Mesendoderm (in vitro differentiated cells): ENCODE results near the gene ESRRA.

Experiments used
- DNase-seq: peaks from one replicate; pipeline ENCODE4 v3.0.0; 2013
- H2AK5ac ChIP-seq: 2 replicates; pipeline ENCODE4 v1.6.1; 2013; ENCODE audit warnings: low read length, inconsistent platforms
- H2BK120ac ChIP-seq: 2 replicates; pipeline ENCODE4 v1.6.1; 2013; ENCODE audit warnings: low read depth, mild to moderate bottlenecking, low read length, moderate library complexity, mixed read lengths
- H2BK15ac ChIP-seq: replicated peaks from 2 replicates; pipeline ENCODE4 v1.6.1; 2013; ENCODE audit warnings: low read depth, mild to moderate bottlenecking, moderate library complexity
- H2BK5ac ChIP-seq: 2 replicates; pipeline ENCODE4 v1.6.1; 2013; ENCODE audit warnings: low read length, inconsistent platforms
- H3K18ac ChIP-seq: 2 replicates; pipeline ENCODE4 v1.6.1; 2013; ENCODE audit warnings: mild to moderate bottlenecking, low read length, mixed read lengths
- H3K23ac ChIP-seq: one replicate; pipeline ENCODE4 v1.6.1; 2013; ENCODE audit warnings: low read length
- H3K27ac ChIP-seq: 2 replicates; pipeline ENCODE4 v1.5.1; 2013; ENCODE audit warnings: low read depth, mild to moderate bottlenecking, inconsistent platforms, low read length, moderate library complexity
- H3K27me3 ChIP-seq: 2 replicates; pipeline ENCODE4 v1.6.1; 2013; ENCODE audit warnings: low read length, control low read depth, mild to moderate bottlenecking, inconsistent platforms; ENCODE audit not compliant: insufficient read depth, poor library complexity
- H3K36me3 ChIP-seq: 2 replicates; pipeline ENCODE4 v1.6.1; 2013; ENCODE audit warnings: low read length, inconsistent platforms; ENCODE audit not compliant: control insufficient read depth, insufficient read depth
- H3K4ac ChIP-seq: one replicate; pipeline ENCODE4 v1.6.1; 2013; ENCODE audit warnings: low read depth, mild to moderate bottlenecking, low read length, moderate library complexity
- H3K4me1 ChIP-seq: 2 replicates; pipeline ENCODE4 v1.6.1; 2013; ENCODE audit warnings: low read depth, low read length, inconsistent platforms; ENCODE audit not compliant: control insufficient read depth
- H3K4me2 ChIP-seq: 2 replicates; pipeline ENCODE4 v1.6.1; 2013; ENCODE audit warnings: low read length
- H3K4me3 ChIP-seq: 2 replicates; pipeline ENCODE4 v1.5.1; 2013; ENCODE audit warnings: mild to moderate bottlenecking, low read length
- H3K56ac ChIP-seq: one replicate; pipeline ENCODE4 v1.6.1; 2013; ENCODE audit warnings: low read length
- H3K79me1 ChIP-seq: 2 replicates; pipeline ENCODE4 v1.6.1; 2013; ENCODE audit warnings: low read length, inconsistent platforms
- H3K79me2 ChIP-seq: 2 replicates; pipeline ENCODE4 v1.6.1; 2013; ENCODE audit warnings: mild to moderate bottlenecking, low read length; ENCODE audit not compliant: control insufficient read depth, insufficient read depth
- H3K9ac ChIP-seq: 2 replicates; pipeline ENCODE4 v1.6.1; 2013; ENCODE audit warnings: low read length, inconsistent platforms
- H4K5ac ChIP-seq: one replicate; pipeline ENCODE4 v1.6.1; 2013; ENCODE audit warnings: low read length
- H4K8ac ChIP-seq: one replicate; pipeline ENCODE4 v1.6.1; 2013; ENCODE audit warnings: low read depth, mild to moderate bottlenecking, control low read depth, low read length, moderate library complexity
- WGBS: extraction: QIAGEN DNeasy Blood & Tissue Kit; methylation state at CpG from one replicate; pipeline ENCODE4 v1.1.7; 2013; ENCODE audit warnings: low lambda C conversion rate, missing lambda C conversion rate; ENCODE audit not compliant: insufficient coverage; ENCODE audit errors: extremely low coverage; 5-methylcytosine and 5-hydroxymethylcytosine counted together

The ESRRA gene

GRCh38 chr11:64348383-64349024 lies 43.2 kb downstream of the ESRRA start:
- WGBS, result no CpG with 5 or more reads among the region's 14 CpGs

GRCh38 chr11:64349025-64349387 lies 43.7 kb downstream of the ESRRA start:
- no peak overlapping the region for H2BK5ac ChIP-seq
- no peak for DNase-seq
- H3K4me3 ChIP-seq, result no peak overlapping the region
- no peak overlapping the region for H2BK15ac ChIP-seq
- no peak overlapping the region for H2BK120ac ChIP-seq
- H3K79me2 ChIP-seq, result no peaks in the 10 kb centered on the region
- no peak overlapping the region for H4K5ac ChIP-seq
- H3K4me1 ChIP-seq, result no peaks in the 10 kb centered on the region
- no peak overlapping the region for H2AK5ac ChIP-seq
- H4K8ac ChIP-seq, result no peak overlapping the region
- H3K9ac ChIP-seq, result no peak overlapping the region
- no peak overlapping the region for H3K23ac ChIP-seq
- H3K27ac ChIP-seq, result no peak overlapping the region
- no peaks in the 10 kb centered on the region for H3K36me3 ChIP-seq
- no peak overlapping the region for H3K4ac ChIP-seq
- H3K27me3 ChIP-seq, result no peaks in the 10 kb centered on the region
- no peak overlapping the region for H3K18ac ChIP-seq
- no peak overlapping the region for H3K4me2 ChIP-seq
- no peak overlapping the region for H3K56ac ChIP-seq
- no peaks in the 10 kb centered on the region for H3K79me1 ChIP-seq
- WGBS, result no CpG with 5 or more reads among the region's 7 CpGs

More at GRCh38 chr11:64348383-64349024, 43.2 kb downstream of the ESRRA start:
- H3K79me1 ChIP-seq, result no peaks in the 10 kb centered on the region
- H3K79me2 ChIP-seq, result no peaks in the 10 kb centered on the region
- H3K9ac ChIP-seq, result no peak overlapping the region
- H3K4ac ChIP-seq, result no peak overlapping the region
- no peak overlapping the region for H4K8ac ChIP-seq
- no peak overlapping the region for H2BK15ac ChIP-seq
- H2BK120ac ChIP-seq, result no peak overlapping the region
- H3K36me3 ChIP-seq, result no peaks in the 10 kb centered on the region
- H3K56ac ChIP-seq, result no peak overlapping the region
- no peak overlapping the region for H3K4me3 ChIP-seq
- H2BK5ac ChIP-seq, result no peak overlapping the region
- no peak overlapping the region for H3K18ac ChIP-seq
- no peak overlapping the region for H3K23ac ChIP-seq
- no peak overlapping the region for H3K27ac ChIP-seq
- H3K27me3 ChIP-seq, result no peaks in the 10 kb centered on the region
- H3K4me1 ChIP-seq, result no peaks in the 10 kb centered on the region
- H4K5ac ChIP-seq, result no peak overlapping the region
- peak; percentile 54 for DNase-seq
- H3K4me2 ChIP-seq, result no peak overlapping the region
- H2AK5ac ChIP-seq, result no peak overlapping the region

- Histone ChIP-seq H2BK15ac (no peak overlapping the region), H3K4me3 (no peak overlapping the region), H3K27me3 (no peaks in the 10 kb centered on the region), H3K4ac (no peak overlapping the region), H2BK5ac (no peak overlapping the region), H3K36me3 (no peaks in the 10 kb centered on the region), H3K27ac (no peak overlapping the region), H3K9ac (no peak overlapping the region), H3K18ac (no peak overlapping the region), H3K56ac (no peak overlapping the region), H3K23ac (no peak overlapping the region), H2BK120ac (no peak overlapping the region), H3K79me2 (no peaks in the 10 kb centered on the region), H3K4me1 (no peaks in the 10 kb centered on the region), H2AK5ac (no peak overlapping the region), H3K4me2 (no peak overlapping the region), H3K79me1 (no peaks in the 10 kb centered on the region), H4K5ac (no peak overlapping the region), H4K8ac (no peak overlapping the region)
- no peak for DNase-seq
- WGBS, result no CpG with 5 or more reads among the region's 11 CpGs
Measured at GRCh38 chr11:64349404-64349803, 44.1 kb downstream of the ESRRA start.

- Histone ChIP-seq H3K9ac (no peak overlapping the region), H3K4me1 (peaks cover 2% of the 10 kb centered on the region)
- WGBS, result no CpG with 5 or more reads among the region's 18 CpGs
Measured at GRCh38 chr11:64351136-64351631, 45.9 kb downstream of the ESRRA start.

GRCh38 chr11:64352099-64352994 lies 47.0 kb downstream of the ESRRA start:
- H3K27ac ChIP-seq, result no peak overlapping the region
- no peaks in the 10 kb centered on the region for H3K79me1 ChIP-seq
- DNase-seq, result no peak
- no peak overlapping the region for H3K4me2 ChIP-seq
- no peak overlapping the region for H3K9ac ChIP-seq
- no peak overlapping the region for H3K18ac ChIP-seq
- no peak overlapping the region for H3K4me3 ChIP-seq
- no peak overlapping the region for H3K23ac ChIP-seq
- no CpG with 5 or more reads among the region's 33 CpGs for WGBS
- no peak overlapping the region for H2BK15ac ChIP-seq
- H3K79me2 ChIP-seq, result no peaks in the 10 kb centered on the region
- no peak overlapping the region for H4K8ac ChIP-seq
- H2BK5ac ChIP-seq, result no peak overlapping the region
- H3K36me3 ChIP-seq, result no peaks in the 10 kb centered on the region
- H2AK5ac ChIP-seq, result no peak overlapping the region
- H3K27me3 ChIP-seq, result no peaks in the 10 kb centered on the region
- H3K56ac ChIP-seq, result no peak overlapping the region
- no peak overlapping the region for H3K4ac ChIP-seq
- no peak overlapping the region for H4K5ac ChIP-seq
- H2BK120ac ChIP-seq, result no peak overlapping the region
- peaks cover 2% of the 10 kb centered on the region for H3K4me1 ChIP-seq

More at GRCh38 chr11:64351136-64351631, 45.9 kb downstream of the ESRRA start:
- no peak overlapping the region for H3K4ac ChIP-seq
- no peak overlapping the region for H4K5ac ChIP-seq
- no peaks in the 10 kb centered on the region for H3K79me1 ChIP-seq
- H2BK15ac ChIP-seq, result no peak overlapping the region
- no peak overlapping the region for H2BK120ac ChIP-seq
- H2BK5ac ChIP-seq, result no peak overlapping the region
- H3K4me3 ChIP-seq, result no peak overlapping the region
- H3K4me2 ChIP-seq, result no peak overlapping the region
- H3K27ac ChIP-seq, result no peak overlapping the region
- H3K18ac ChIP-seq, result no peak overlapping the region
- H4K8ac ChIP-seq, result no peak overlapping the region
- H3K56ac ChIP-seq, result no peak overlapping the region
- no peak for DNase-seq
- H3K36me3 ChIP-seq, result no peaks in the 10 kb centered on the region
- no peak overlapping the region for H2AK5ac ChIP-seq
- no peaks in the 10 kb centered on the region for H3K79me2 ChIP-seq
- H3K27me3 ChIP-seq, result no peaks in the 10 kb centered on the region
- no peak overlapping the region for H3K23ac ChIP-seq
